Upper lobe of right lung (tissue), 1 donor: ENCODE data around the gene ENOX1. TPM values are rescaled to one million over a fixed set of nuclear protein-coding genes. Genes with fewer than 3 reads are reported as not detected.
"Not testable (repeated sequence)": the region's sequence is repeated elsewhere in the genome, so short reads cannot be mapped to it uniquely, and the experiment has no call there.

Experiments used
- ATAC-seq: fragments of 200-7000 bp; cut with Tn5 transposase; one replicate; pipeline ENCODE4 v1.9.1; 2020; ENCODE audit warnings: mild to moderate bottlenecking, moderate library complexity
- DNase-seq: peaks from one replicate; pipeline ENCODE4 v3.0.0-alpha.2; 2020
- H3K27ac ChIP-seq: fragments of 200-600 bp; one replicate; pipeline ENCODE4 v1.8.0; 2022
- H3K27me3 ChIP-seq: fragments of 200-600 bp; one replicate; pipeline ENCODE4 v1.8.0; 2022; ENCODE audit warnings: mild to moderate bottlenecking
- H3K36me3 ChIP-seq: fragments of 200-600 bp; one replicate; pipeline ENCODE4 v1.8.0; 2022
- H3K4me1 ChIP-seq: fragments of 200-600 bp; one replicate; pipeline ENCODE4 v1.8.0; 2022
- H3K4me3 ChIP-seq: fragments of 200-600 bp; one replicate; pipeline ENCODE4 v1.8.0; 2022; ENCODE audit warnings: mild to moderate bottlenecking
- H3K9me3 ChIP-seq: fragments of 200-600 bp; one replicate; pipeline ENCODE4 v1.8.0; 2022
- intact Hi-C: fragments of 100-400 bp; cut with DNase I; formaldehyde crosslinking; loops from one replicate; pipeline ENCODE4 v1.11.0; 2022
- total RNA-seq: library from RNA; stranded (reverse); fragmentation: NEBNext Ultra II Directional; extraction: Animal tissue kit (Norgen Biotek cat#: 25700); gene quantifications from one replicate; pipeline ENCODE4 v1.2.1, GENCODE V29; 2021
- TF ChIP-seq, protein P1 (sequence below): fragments of 200-600 bp; IDR thresholded peaks from one replicate; pipeline ENCODE4 v1.8.0; 2022; ENCODE audit warnings: antibody characterized with exemption
- donor health status: DM: no; HTN: yes; CAD: no; lungs with severe emphysema.

ENOX1 gene
- total RNA-seq, 1 donor from 2014 or later: 0.69 TPM

DNA sequence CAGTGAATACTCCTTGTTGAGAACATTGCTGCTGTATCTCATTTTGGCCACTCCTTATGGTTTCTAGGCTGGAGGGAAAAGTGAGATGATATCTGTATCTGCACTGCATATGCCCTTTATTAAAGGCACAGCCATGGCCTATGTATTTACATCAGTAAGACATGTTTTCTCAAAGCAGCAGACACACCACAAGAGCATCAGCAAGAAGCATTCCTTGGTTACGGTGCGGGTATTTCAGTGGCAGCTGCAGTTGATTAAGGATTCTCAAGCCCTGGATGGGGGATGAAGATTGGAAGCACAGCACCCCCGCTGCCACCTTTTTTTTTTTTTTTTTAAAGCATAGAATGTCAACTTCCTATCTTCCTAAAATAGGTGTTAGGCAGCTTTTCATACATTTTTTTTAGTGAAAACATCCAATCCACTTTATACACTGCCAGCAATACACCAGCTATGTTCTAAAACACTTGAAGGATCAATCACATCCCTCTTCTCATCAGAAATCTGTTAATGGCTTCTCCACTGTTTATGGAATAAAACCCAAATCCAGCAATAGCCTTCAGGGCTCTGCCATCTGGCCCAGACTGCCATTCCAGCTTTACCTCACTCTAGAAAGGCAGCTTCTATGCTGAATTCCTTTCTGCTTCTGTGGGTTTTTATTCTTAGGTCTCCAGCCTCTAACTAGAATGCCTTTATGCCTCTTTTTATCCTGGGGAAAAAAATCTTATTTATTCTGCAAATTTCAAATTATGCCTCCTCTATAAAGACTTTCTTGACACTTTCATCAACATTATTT lies 432.4 kb downstream of the ENOX1 start:
- ATAC-seq: no peak
- DNase-seq: no peak
- Histone ChIP-seq H3K27ac (no peak overlapping the region), H3K27me3 (no peaks in the 10 kb centered on the region), H3K4me3 (no peak overlapping the region), H3K9me3 (no peaks in the 10 kb centered on the region), H3K36me3 (no peaks in the 10 kb centered on the region), H3K4me1 (peaks cover 3% of the 10 kb centered on the region)
- TF ChIP-seq, protein P1, sequence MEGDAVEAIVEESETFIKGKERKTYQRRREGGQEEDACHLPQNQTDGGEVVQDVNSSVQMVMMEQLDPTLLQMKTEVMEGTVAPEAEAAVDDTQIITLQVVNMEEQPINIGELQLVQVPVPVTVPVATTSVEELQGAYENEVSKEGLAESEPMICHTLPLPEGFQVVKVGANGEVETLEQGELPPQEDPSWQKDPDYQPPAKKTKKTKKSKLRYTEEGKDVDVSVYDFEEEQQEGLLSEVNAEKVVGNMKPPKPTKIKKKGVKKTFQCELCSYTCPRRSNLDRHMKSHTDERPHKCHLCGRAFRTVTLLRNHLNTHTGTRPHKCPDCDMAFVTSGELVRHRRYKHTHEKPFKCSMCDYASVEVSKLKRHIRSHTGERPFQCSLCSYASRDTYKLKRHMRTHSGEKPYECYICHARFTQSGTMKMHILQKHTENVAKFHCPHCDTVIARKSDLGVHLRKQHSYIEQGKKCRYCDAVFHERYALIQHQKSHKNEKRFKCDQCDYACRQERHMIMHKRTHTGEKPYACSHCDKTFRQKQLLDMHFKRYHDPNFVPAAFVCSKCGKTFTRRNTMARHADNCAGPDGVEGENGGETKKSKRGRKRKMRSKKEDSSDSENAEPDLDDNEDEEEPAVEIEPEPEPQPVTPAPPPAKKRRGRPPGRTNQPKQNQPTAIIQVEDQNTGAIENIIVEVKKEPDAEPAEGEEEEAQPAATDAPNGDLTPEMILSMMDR: no peak
- intact Hi-C loops: no loop called here

- Histone ChIP-seq H3K27ac (no peak overlapping the region), H3K9me3 (no peaks in the 10 kb centered on the region), H3K4me3 (no peak overlapping the region), H3K27me3 (no peaks in the 10 kb centered on the region), H3K36me3 (no peaks in the 10 kb centered on the region), H3K4me1 (peaks cover 3% of the 10 kb centered on the region)
- TF ChIP-seq, protein P1: no peak
- DNase-seq (no peak), ATAC-seq (no peak)
- intact Hi-C loops: no loop called here
Observed at GRCh38 chr13:43353631-43354030, 433.1 kb downstream of the ENOX1 start.

- H3K27me3 ChIP-seq, H3K4me1 ChIP-seq, H3K27ac ChIP-seq, intact Hi-C loops, H3K9me3 ChIP-seq, H3K4me3 ChIP-seq, ATAC-seq, H3K36me3 ChIP-seq, DNase-seq: not testable (repeated sequence)
Observed at GRCh38 chr13:43351612-43352011, 435.2 kb downstream of the ENOX1 start.

- no peak for ATAC-seq
- H3K9me3 ChIP-seq: no peaks in the 10 kb centered on the region
- DNase-seq: no peak
- intact Hi-C loops: no loop called here
- no peaks in the 10 kb centered on the region for H3K27me3 ChIP-seq
- no peak overlapping the region for H3K27ac ChIP-seq
- TF ChIP-seq, protein P1: no peak
- H3K4me1 ChIP-seq: no peaks in the 10 kb centered on the region
- no peak overlapping the region for H3K4me3 ChIP-seq
- no peaks in the 10 kb centered on the region for H3K36me3 ChIP-seq
Observed at GRCh38 chr13:43348397-43348796, 438.4 kb downstream of the ENOX1 start.

DNA sequence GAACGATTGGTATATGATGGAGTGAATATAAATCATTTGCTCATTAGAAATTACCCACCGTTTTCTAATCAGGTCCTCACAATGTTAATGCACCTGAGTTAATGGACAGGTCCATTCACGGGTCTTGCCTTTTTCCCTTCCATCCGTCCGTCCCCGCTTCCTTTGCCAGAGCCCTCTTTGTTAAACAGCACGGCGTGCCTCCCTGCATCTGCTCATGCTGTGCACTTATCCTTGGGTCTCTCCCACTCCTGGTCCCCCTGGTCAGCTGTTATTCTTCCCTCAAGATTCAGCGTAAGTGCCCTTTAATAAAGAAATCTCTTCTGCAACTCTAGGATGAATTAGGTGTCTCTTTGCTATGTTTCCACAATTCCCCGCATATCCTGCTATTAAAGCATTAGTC lies 438.9 kb downstream of the ENOX1 start:
- intact Hi-C loops: no loop called here
- H3K9me3 ChIP-seq: no peaks in the 10 kb centered on the region
- H3K4me3 ChIP-seq: no peak overlapping the region
- ATAC-seq (no peak), DNase-seq (no peak)
- TF ChIP-seq, protein P1: no peak
- H3K27me3 ChIP-seq: no peaks in the 10 kb centered on the region
- H3K4me1 ChIP-seq: no peaks in the 10 kb centered on the region
- no peaks in the 10 kb centered on the region for H3K36me3 ChIP-seq
- no peak overlapping the region for H3K27ac ChIP-seq

DNA sequence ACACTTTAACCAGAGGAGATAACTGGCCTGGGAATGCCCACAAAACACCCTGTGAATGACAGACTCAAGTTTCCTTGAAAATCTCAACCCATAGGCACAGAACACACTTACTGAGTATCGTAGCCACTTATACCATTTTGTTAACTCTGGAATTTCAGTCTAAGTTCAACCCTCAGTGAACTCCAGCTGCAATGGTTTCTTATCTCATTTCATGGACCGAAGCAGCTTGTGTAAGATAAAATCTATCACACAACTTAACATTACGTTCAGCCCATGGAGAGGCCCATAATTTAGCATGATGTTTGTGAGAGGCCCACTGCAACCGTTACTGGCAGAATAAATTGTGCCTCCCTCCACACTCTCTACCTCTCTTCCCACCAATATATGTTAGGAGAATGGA lies 440.3 kb downstream of the ENOX1 start:
- no peaks in the 10 kb centered on the region for H3K4me1 ChIP-seq
- H3K9me3 ChIP-seq: no peaks in the 10 kb centered on the region
- DNase-seq (no peak), ATAC-seq (no peak)
- H3K27me3 ChIP-seq: no peaks in the 10 kb centered on the region
- H3K4me3 ChIP-seq: no peak overlapping the region
- TF ChIP-seq, protein P1: no peak
- intact Hi-C loops: no loop called here
- no peak overlapping the region for H3K27ac ChIP-seq
- H3K36me3 ChIP-seq: no peaks in the 10 kb centered on the region
